MCF 10A (cell line): ENCODE data around the gene PTPRG. TPM values are rescaled to one million over a fixed set of nuclear protein-coding genes. Genes with fewer than 3 reads are reported as not detected.

ENCODE experiments used
- BruUV-seq: library from RNA; stranded (reverse); fragments of 400-500 nt; replicated peaks from 2 replicates; lab custom pipeline; 2021; lab: Mats Ljungman, UMichigan
- CTCF ChIA-PET: fragments of 300-600 bp; sonication (Branson Sonifier 250); formaldehyde crosslinking; extraction: SDS; loops from one replicate; lab custom pipeline; 2021; ENCODE audit warnings: antibody characterized with exemption, inconsistent platforms; lab: Yijun Ruan, JAX
- POLR2A ChIA-PET: fragments of 300-600, 350-650 bp; sonication (Branson Sonifier 250); formaldehyde crosslinking; extraction: SDS; loops from one replicate; lab custom pipeline; 2020; ENCODE audit warnings: antibody characterized with exemption, inconsistent platforms; lab: Yijun Ruan, JAX
- DNase-seq: peaks from one replicate; pipeline ENCODE4 v3.0.0-alpha.2; 2018; ENCODE audit not compliant: unreplicated experiment
- H3K27ac Mint-ChIP-seq: one replicate; pipeline ENCODE4 v1.8.0; 2022; ENCODE audit warnings: mild to moderate bottlenecking, low read depth, mixed read lengths; ENCODE audit not compliant: unreplicated experiment
- H3K27me3 Mint-ChIP-seq: one replicate; pipeline ENCODE4 v1.8.0; 2022; ENCODE audit warnings: mixed read lengths; ENCODE audit not compliant: insufficient read depth, unreplicated experiment
- H3K36me3 Mint-ChIP-seq: one replicate; pipeline ENCODE4 v1.8.0; 2022; ENCODE audit warnings: mild to moderate bottlenecking, moderate library complexity, mixed read lengths; ENCODE audit not compliant: insufficient read depth, unreplicated experiment
- H3K4me1 Mint-ChIP-seq: one replicate; pipeline ENCODE4 v1.8.0; 2022; ENCODE audit warnings: mixed read lengths; ENCODE audit not compliant: insufficient read depth, unreplicated experiment
- H3K4me3 Mint-ChIP-seq: one replicate; pipeline ENCODE4 v1.8.0; 2022; ENCODE audit warnings: mild to moderate bottlenecking, moderate library complexity, mixed read lengths; ENCODE audit not compliant: unreplicated experiment
- H3K9me3 Mint-ChIP-seq: one replicate; pipeline ENCODE4 v1.8.0; 2022; ENCODE audit warnings: mixed read lengths; ENCODE audit not compliant: unreplicated experiment
- intact Hi-C: fragments of 100-400 bp; cut with micrococcal nuclease; formaldehyde crosslinking; loops from 2 replicates; pipeline ENCODE4 v1.14.1; 2022
- total RNA-seq: library from RNA; stranded (reverse); gene quantifications from 2 replicates; pipeline ENCODE4 v1.2.3, GENCODE V29; 2022
- TF ChIP-seq, protein P1 (sequence below): fragments of 200-600 bp; IDR thresholded peaks from one replicate; pipeline ENCODE4 v1.8.0; 2022; ENCODE audit warnings: antibody characterized with exemption, mild to moderate bottlenecking; ENCODE audit not compliant: unreplicated experiment

PTPRG gene
- total RNA-seq, 1 experiment from 2014 or later, result 54.5 TPM

GRCh38 chr3:62095080-62095479 lies 533.7 kb downstream of the PTPRG start:
- TF ChIP-seq, protein P1, sequence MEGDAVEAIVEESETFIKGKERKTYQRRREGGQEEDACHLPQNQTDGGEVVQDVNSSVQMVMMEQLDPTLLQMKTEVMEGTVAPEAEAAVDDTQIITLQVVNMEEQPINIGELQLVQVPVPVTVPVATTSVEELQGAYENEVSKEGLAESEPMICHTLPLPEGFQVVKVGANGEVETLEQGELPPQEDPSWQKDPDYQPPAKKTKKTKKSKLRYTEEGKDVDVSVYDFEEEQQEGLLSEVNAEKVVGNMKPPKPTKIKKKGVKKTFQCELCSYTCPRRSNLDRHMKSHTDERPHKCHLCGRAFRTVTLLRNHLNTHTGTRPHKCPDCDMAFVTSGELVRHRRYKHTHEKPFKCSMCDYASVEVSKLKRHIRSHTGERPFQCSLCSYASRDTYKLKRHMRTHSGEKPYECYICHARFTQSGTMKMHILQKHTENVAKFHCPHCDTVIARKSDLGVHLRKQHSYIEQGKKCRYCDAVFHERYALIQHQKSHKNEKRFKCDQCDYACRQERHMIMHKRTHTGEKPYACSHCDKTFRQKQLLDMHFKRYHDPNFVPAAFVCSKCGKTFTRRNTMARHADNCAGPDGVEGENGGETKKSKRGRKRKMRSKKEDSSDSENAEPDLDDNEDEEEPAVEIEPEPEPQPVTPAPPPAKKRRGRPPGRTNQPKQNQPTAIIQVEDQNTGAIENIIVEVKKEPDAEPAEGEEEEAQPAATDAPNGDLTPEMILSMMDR, result no peak
- Mint-ChIP-seq H3K4me3 (no peak overlapping the region), H3K36me3 (no peaks in the 10 kb centered on the region), H3K9me3 (no peaks in the 10 kb centered on the region), H3K27me3 (no peaks in the 10 kb centered on the region), H3K4me1 (no peaks in the 10 kb centered on the region), H3K27ac (no peak overlapping the region)
- intact Hi-C loops, result no loop called here
- BruUV-seq, result no TSS peak
- DNase-seq, result no peak
- ChIA-PET CTCF (interaction anchor here (0.6 to 1.4 kb wide), 3 partner anchors 11 to 1719 kb away, joined by 3 to 4 read pairs (median 3); no protein-coding TSS in a partner anchor), POLR2A (no interaction called here)

DNA sequence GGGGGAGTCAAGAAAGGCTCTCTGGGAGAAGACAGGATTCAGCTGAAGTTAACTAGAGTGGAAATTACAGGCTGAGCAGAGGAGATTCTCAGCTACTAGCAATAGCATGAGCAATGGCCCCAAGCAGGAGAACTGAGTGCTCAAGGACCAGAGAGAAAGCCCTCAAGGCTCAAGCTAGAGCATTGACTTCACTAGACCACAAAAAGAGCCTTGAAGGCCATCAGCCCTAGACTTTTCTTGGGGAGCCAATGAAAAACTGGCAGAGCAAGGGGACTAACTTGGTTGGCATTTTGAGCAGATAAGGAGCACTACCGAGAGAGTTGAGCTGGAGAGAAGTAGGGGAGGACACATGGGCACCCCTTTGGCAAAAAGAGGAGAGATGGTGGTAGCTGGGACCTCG lies 534.4 kb downstream of the PTPRG start:
- BruUV-seq, result no TSS peak
- H3K27me3 Mint-ChIP-seq, result no peaks in the 10 kb centered on the region
- H3K4me1 Mint-ChIP-seq, result no peaks in the 10 kb centered on the region
- no peaks in the 10 kb centered on the region for H3K9me3 Mint-ChIP-seq
- no peak overlapping the region for H3K27ac Mint-ChIP-seq
- TF ChIP-seq, protein P1, result no peak
- H3K4me3 Mint-ChIP-seq, result no peak overlapping the region
- ChIA-PET CTCF (interaction anchor here (0.6 to 1.4 kb wide), 2 partner anchors 11 to 1719 kb away, joined by 3 to 4 read pairs; no protein-coding TSS in a partner anchor), POLR2A (no interaction called here)
- H3K36me3 Mint-ChIP-seq, result no peaks in the 10 kb centered on the region
- intact Hi-C loops, result no loop called here
- DNase-seq, result no peak

GRCh38 chr3:62096521-62096920 lies 535.1 kb downstream of the PTPRG start:
- Mint-ChIP-seq H3K27me3 (no peaks in the 10 kb centered on the region), H3K27ac (no peak overlapping the region), H3K4me3 (no peak overlapping the region), H3K36me3 (no peaks in the 10 kb centered on the region), H3K9me3 (no peaks in the 10 kb centered on the region), H3K4me1 (no peaks in the 10 kb centered on the region)
- DNase-seq, result no peak
- POLR2A ChIA-PET, result no interaction called here
- TF ChIP-seq, protein P1, result no peak
- no TSS peak for BruUV-seq
- CTCF ChIA-PET, result no interaction called here
- intact Hi-C loops, result no loop called here

- Mint-ChIP-seq H3K4me1 (no peaks in the 10 kb centered on the region), H3K36me3 (no peaks in the 10 kb centered on the region)
Observed at GRCh38 chr3:62097121-62097520, 535.8 kb downstream of the PTPRG start.

More at GRCh38 chr3:62097121-62097520, 535.8 kb downstream of the PTPRG start:
- Mint-ChIP-seq H3K27ac (no peak overlapping the region), H3K27me3 (no peaks in the 10 kb centered on the region), H3K9me3 (no peaks in the 10 kb centered on the region), H3K4me3 (no peak overlapping the region)
- BruUV-seq, result no TSS peak
- intact Hi-C loops, result no loop called here
- POLR2A ChIA-PET, result interaction anchor here (0.7 kb wide), 1 partner anchor 8 kb away, joined by 3 read pairs; no protein-coding TSS in a partner anchor
- CTCF ChIA-PET, result no interaction called here
- DNase-seq, result no peak
- TF ChIP-seq, protein P1, result no peak
